DND-41 (cell line): ENCODE measurements around the gene LRP10.
A peak's percentile ranks its signal among the peaks of the same experiment; 100 is the strongest.

Source experiments
- ATAC-seq: fragments of 200-7000 bp; cut with Tn5 transposase; 3 replicates; pipeline ENCODE4 v1.9.1; 2021; ENCODE audit warnings: low read depth; ENCODE audit not compliant: insufficient read depth
- DNase-seq: peaks from one replicate; pipeline ENCODE4 v3.0.0-alpha.2; 2020
- H2AFZ ChIP-seq: 2 replicates; pipeline ENCODE4 v1.6.0; 2012; ENCODE audit warnings: low read depth, low read length
- H3K27ac ChIP-seq: 2 replicates; pipeline ENCODE4 v1.5.1; 2012; ENCODE audit warnings: low read length, inconsistent platforms
- H3K27me3 ChIP-seq: fragments of 200-600 bp; sonication (generic); 2 replicates; pipeline ENCODE4 v1.6.0; 2012; ENCODE audit warnings: low read length, mild to moderate bottlenecking, inconsistent platforms; ENCODE audit not compliant: insufficient read depth, poor library complexity
- H3K36me3 ChIP-seq: 2 replicates; pipeline ENCODE4 v1.5.1; 2012; ENCODE audit warnings: low read length, inconsistent platforms; ENCODE audit not compliant: insufficient read depth
- H3K4me1 ChIP-seq: 2 replicates; pipeline ENCODE4 v1.5.1; 2012; ENCODE audit warnings: mild to moderate bottlenecking, low read length; ENCODE audit not compliant: insufficient read depth
- H3K4me2 ChIP-seq: 2 replicates; pipeline ENCODE4 v1.6.0; 2012; ENCODE audit warnings: mild to moderate bottlenecking, moderate library complexity, low read length, inconsistent platforms; ENCODE audit not compliant: insufficient read depth
- H3K4me3 ChIP-seq, 2 experiments: fragments of 200-600 bp in 1 of 2; shearing (Covaris generic) in 1 of 2; 2 replicates each; pipeline ENCODE4 v1.5.1; 2012 to 2016; ENCODE audit warnings: inconsistent platforms in 2 of 2, low read length in 2 of 2, mild to moderate bottlenecking in 2 of 2, low read depth in 1 of 2, moderate library complexity in 1 of 2
- H3K79me2 ChIP-seq: 2 replicates; pipeline ENCODE4 v1.6.0; 2012; ENCODE audit warnings: low read length, inconsistent platforms; ENCODE audit not compliant: insufficient read depth
- H3K9ac ChIP-seq: 2 replicates; pipeline ENCODE4 v1.6.0; 2012; ENCODE audit warnings: low read depth, mild to moderate bottlenecking, inconsistent platforms, low read length, moderate library complexity
- H3K9me3 ChIP-seq: 2 replicates; pipeline ENCODE4 v1.5.1; 2012; ENCODE audit warnings: low read length, moderate library complexity, mild to moderate bottlenecking, inconsistent platforms; ENCODE audit not compliant: insufficient read depth, severe bottlenecking
- H4K20me1 ChIP-seq: 2 replicates; pipeline ENCODE4 v1.6.0; 2012; ENCODE audit warnings: low read length; ENCODE audit not compliant: insufficient read depth
- CTCF ChIP-seq: IDR thresholded peaks from 2 replicates; pipeline ENCODE4 v1.5.1; 2012; ENCODE audit warnings: borderline replicate concordance, low read length, moderate library complexity, mild to moderate bottlenecking; ENCODE audit not compliant: poor library complexity, severe bottlenecking; ENCODE audit errors: extremely low read depth
- EZH2 ChIP-seq: IDR thresholded peaks from 3 replicates; pipeline ENCODE4 v1.6.1; 2012; ENCODE audit warnings: borderline replicate concordance, low read depth, mild to moderate bottlenecking, moderate library complexity, low read length, inconsistent platforms; ENCODE audit not compliant: severe bottlenecking

LRP10 gene

GRCh38 chr14:22872033-22872832, 693 bp downstream of the LRP10 start:
- Histone ChIP-seq H3K4me2 (peak overlapping the region; percentile 67), H3K27me3 (no peaks in the 10 kb centered on the region), H3K4me1 (peaks cover 24% of the 10 kb centered on the region), H3K79me2 (no peaks in the 10 kb centered on the region), H3K36me3 (peaks cover 8% of the 10 kb centered on the region; the same call in 1 of the 2 replicates), H3K4me3 (peak overlapping the region; percentile 51 to 62; a peak in 3 of 4 replicates), H3K27ac (peak overlapping the region; percentile 81; the same call in 1 of the 2 replicates), H2AFZ (peak overlapping the region; percentile 78), H4K20me1 (peaks cover 24% of the 10 kb centered on the region), H3K9ac (peak overlapping the region; percentile 64), H3K9me3 (no peaks in the 10 kb centered on the region)
- TF ChIP-seq CTCF (peak; percentile 88), EZH2 (no peak)
- ATAC-seq (peak; percentile 54), DNase-seq (peak; percentile 55)

- TF ChIP-seq CTCF (no peak), EZH2 (no peak)
- Histone ChIP-seq H3K27ac (no peak overlapping the region; the same call in 1 of the 2 replicates), H3K4me3 (peak overlapping the region in 1 of 2 experiments; percentile 62; a peak in 2 of 4 replicates), H4K20me1 (peaks cover 24% of the 10 kb centered on the region), H3K9ac (peak overlapping the region; percentile 64; the same call in 1 of the 2 replicates), H2AFZ (no peak overlapping the region), H3K36me3 (peaks cover 8% of the 10 kb centered on the region; the same call in 1 of the 2 replicates), H3K27me3 (no peaks in the 10 kb centered on the region), H3K4me1 (peaks cover 24% of the 10 kb centered on the region), H3K79me2 (no peaks in the 10 kb centered on the region), H3K4me2 (peak overlapping the region; percentile 67), H3K9me3 (no peaks in the 10 kb centered on the region)
- no peak for ATAC-seq
- no peak for DNase-seq
Observed at GRCh38 chr14:22872833-22873520, 1.4 kb downstream of the LRP10 start.

DNA sequence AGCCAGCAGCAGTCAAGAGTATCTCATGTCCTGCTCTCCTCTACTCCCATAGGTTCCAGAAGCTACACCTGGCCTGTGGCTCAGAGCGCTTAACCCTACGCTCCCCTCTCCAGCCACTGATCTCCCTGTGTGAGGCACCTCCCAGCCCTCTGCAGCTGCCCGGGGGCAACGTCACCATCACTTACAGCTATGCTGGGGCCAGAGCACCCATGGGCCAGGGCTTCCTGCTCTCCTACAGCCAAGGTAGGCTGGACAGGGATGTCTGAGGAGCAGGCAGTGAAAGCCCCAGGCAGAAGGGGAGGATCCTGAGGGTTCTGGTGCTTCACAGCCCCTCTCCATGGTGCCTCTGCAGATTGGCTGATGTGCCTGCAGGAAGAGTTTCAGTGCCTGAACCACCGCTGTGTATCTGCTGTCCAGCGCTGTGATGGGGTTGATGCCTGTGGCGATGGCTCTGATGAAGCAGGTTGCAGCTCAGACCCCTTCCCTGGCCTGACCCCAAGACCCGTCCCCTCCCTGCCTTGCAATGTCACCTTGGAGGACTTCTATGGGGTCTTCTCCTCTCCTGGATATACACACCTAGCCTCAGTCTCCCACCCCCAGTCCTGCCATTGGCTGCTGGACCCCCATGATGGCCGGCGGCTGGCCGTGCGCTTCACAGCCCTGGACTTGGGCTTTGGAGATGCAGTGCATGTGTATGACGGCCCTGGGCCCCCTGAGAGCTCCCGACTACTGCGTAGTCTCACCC, 3.6 kb downstream of the LRP10 start:
- no peaks in the 10 kb centered on the region for H3K9me3 ChIP-seq
- ATAC-seq = no peak
- peaks cover 24% of the 10 kb centered on the region for H3K4me1 ChIP-seq
- no peaks in the 10 kb centered on the region for H3K79me2 ChIP-seq
- TF ChIP-seq EZH2 (no peak), CTCF (no peak)
- H3K9ac ChIP-seq = no peak overlapping the region
- DNase-seq = no peak
- H3K36me3 ChIP-seq = peaks cover 8% of the 10 kb centered on the region; the same call in 1 of the 2 replicates
- H3K27me3 ChIP-seq = peaks cover 6% of the 10 kb centered on the region
- H3K27ac ChIP-seq = no peak overlapping the region
- no peak overlapping the region for H2AFZ ChIP-seq
- H3K4me2 ChIP-seq = no peak overlapping the region
- peaks cover 35% of the 10 kb centered on the region for H4K20me1 ChIP-seq
- H3K4me3 ChIP-seq = no peak overlapping the region
